22Rv1 (cell line): Measurements from ENCODE around the gene SPTBN1.

Source experiments
- H3K27ac ChIP-seq: fragments of 450-650 bp; 2 replicates; pipeline ENCODE4 v1.5.1; 2017
- CTCF ChIP-seq: fragments of 450-650 bp; IDR thresholded peaks from 2 replicates; pipeline ENCODE4 v1.5.1; 2017; ENCODE audit warnings: mild to moderate bottlenecking
- ZFX ChIP-seq: fragments of 450-650 bp; IDR thresholded peaks from 2 replicates; pipeline ENCODE4 v1.6.1; 2017; ENCODE audit warnings: antibody characterized with exemption, borderline replicate concordance

Gene SPTBN1

DNA sequence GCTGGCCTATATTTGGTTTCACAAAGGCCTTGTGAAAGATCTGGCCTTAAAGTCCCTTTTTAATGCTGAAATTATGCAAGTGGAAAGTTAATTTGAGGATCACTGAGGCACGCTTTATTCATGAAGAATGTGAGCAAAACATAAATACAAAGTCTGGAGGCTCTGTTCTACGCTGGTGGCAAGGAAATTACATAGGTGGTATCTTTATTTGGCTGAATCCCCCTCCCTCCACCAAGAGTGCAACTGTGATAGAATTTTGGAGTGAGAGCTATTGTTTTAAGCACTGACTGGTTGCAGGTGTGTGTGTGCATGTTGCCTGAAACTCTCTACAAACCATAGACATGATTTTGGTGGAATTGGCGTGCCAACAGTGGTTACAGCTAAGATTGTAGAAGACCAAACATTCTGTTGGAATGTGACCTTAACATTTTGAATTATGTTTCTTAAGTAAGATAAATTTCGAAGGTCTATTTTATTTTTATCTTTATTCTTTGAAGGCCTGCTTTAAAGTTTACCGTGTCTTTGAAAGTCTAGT is 114.3 kb downstream of the SPTBN1 start:
- TF ChIP-seq ZFX (no peak), CTCF (no peak)

GRCh38 chr2:54570925-54571694 is 115.0 kb downstream of the SPTBN1 start:
- TF ChIP-seq ZFX (no peak), CTCF (no peak)
- H3K27ac ChIP-seq = no peak overlapping the region

More for the DNA sequence above, 114.3 kb downstream of the SPTBN1 start:
- no peak overlapping the region for H3K27ac ChIP-seq

GRCh38 chr2:54572262-54572635 is 116.1 kb downstream of the SPTBN1 start:
- TF ChIP-seq ZFX = no peak
- no peak for TF ChIP-seq CTCF
- H3K27ac ChIP-seq = peak overlapping the region; percentile 29

- peak overlapping the region; percentile 29 for H3K27ac ChIP-seq
- no peak for TF ChIP-seq CTCF
- TF ChIP-seq ZFX = no peak
Observed at GRCh38 chr2:54572636-54573536, 116.8 kb downstream of the SPTBN1 start.

- TF ChIP-seq CTCF = no peak
- no peak for TF ChIP-seq ZFX
- H3K27ac ChIP-seq = peak overlapping the region; percentile 38; the same call in 1 of the 2 replicates
Observed at GRCh38 chr2:54573537-54573919, 117.4 kb downstream of the SPTBN1 start.

DNA sequence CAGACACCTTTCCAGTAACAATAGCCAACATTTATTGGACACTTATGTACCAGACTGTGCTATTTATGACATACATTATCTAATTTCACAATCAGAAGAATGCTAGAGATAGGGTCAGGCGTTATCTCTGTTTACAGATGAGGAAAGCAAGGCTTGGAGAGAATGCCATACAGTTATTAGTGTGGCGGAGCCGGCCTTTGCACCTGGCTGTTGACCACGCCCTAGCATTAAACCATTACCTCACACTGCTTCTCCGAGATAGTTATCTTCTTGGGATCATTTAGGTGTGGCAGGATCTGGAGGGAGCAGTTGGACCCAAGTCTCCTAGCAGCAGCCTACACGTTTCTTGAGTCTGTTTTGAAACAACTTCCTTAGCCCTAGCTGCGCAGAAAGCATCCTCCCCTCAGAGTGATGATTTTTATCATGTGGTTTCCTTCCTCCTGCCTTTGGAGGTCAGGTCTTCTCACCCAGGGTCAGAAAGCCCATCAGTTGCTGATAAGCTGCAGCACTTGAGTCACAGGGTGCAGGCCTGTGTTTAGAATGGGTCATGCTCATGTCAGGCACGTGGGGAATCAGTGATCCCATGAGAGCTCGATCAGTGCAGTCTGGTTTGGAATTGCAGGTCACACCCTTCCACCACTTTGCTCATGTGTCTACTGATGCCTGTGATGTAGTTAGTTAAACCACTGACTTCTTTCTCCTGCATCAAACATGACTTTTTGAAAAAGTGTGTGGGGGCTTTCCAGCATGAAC is 118.2 kb downstream of the SPTBN1 start:
- no peak for TF ChIP-seq CTCF
- no peak for TF ChIP-seq ZFX
- peak overlapping the region; percentile 38 for H3K27ac ChIP-seq
